Measurements from ENCODE around the gene CALHM6.
A peak's percentile ranks its signal among the peaks of the same experiment; 100 is the strongest.

CALHM6 gene

DNA sequence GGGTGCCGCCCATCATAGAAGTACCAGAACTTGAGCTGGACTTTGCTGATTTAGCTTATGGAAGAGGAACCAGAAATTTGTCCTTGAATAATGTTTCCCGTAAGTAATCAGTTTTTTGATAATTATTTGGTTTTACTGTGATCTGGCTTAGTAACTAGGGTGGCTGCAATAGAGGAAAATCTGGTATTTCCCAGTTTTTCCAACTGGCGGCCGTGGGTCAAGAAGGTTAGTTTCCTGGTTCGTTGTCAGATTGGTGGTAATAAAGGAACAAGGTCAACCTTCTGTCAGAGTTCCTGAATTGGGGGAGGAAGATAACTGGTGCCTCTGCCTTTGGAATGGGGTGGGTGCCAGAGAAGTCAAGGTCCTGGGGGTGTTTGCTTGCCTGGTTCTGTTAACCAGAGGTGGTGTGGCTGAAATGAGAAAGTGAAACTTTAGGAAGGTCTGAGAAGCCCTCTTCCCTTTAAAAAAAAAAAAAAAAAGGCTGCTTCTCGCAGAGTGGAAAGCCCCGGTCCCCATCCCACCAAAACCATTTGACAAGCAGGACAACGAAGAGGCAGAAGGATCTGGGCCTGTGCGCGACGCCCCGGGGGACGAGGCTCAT is at the start of gene CALHM6:
Gene CALHM6, plus strand, starts transcription at position 45 of the 601 bp plus-strand sequence. Its CDS starts 555 bp downstream, at position 600.
- no peaks in the 10 kb centered on the region for H3K9me3 Mint-ChIP-seq
- peak within 1 kb of the TSS; percentile 59 for H3K27ac Mint-ChIP-seq
- H3K27me3 Mint-ChIP-seq: peaks cover 49% of the 10 kb centered on the region
- H3K4me3 Mint-ChIP-seq: peak within 1 kb of the TSS; percentile 57
- peaks cover 63% of the 10 kb centered on the region for H3K4me1 Mint-ChIP-seq
- peaks cover 3% of the 10 kb centered on the region for H3K36me3 Mint-ChIP-seq
- no peak for DNase-seq
- CTCF ChIA-PET: no interaction called here

DNA sequence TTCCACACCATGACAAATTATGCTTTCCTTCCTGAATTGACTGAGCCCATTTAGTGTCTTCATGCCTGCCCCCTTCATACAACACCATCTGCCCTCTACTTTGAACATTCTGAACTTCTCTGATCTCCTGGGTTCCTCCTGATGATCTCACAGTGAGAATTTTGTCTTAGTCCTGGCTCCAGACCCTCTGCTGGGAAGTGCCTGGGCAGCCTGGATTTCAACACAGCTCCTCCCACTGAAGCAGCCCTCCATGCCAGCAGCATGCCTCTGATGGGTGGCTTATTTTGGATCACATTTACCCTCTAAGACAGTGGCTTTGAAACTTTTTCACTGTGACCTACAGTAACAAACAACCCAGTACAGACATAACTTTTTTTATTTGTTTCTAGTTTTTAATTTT is 48.9 kb upstream of the CALHM6 start:
- Mint-ChIP-seq H3K27ac (no peak overlapping the region), H3K36me3 (no peaks in the 10 kb centered on the region), H3K4me3 (no peak overlapping the region), H3K4me1 (no peaks in the 10 kb centered on the region), H3K27me3 (peaks cover 3% of the 10 kb centered on the region), H3K9me3 (no peaks in the 10 kb centered on the region)
- DNase-seq: no peak
- CTCF ChIA-PET: no interaction called here

DNA sequence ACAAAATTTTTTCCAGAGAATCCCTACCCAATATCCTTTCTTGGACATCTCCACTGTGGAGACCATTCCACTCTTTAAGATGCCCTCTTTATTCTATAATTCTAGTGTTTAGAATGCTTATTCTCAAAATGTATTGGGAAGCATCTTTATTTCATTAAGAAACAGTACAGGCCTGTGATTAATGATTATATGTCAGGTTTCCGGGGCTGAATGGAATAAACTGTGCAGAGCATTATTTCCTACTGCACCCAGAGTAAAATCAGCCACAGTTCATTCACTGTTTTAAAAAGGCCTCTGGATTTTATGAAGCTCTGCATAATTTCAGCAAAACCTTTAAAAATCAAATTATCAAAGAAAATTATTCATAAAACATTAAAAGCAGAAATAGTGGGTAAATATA is 47.8 kb upstream of the CALHM6 start:
- peaks cover 3% of the 10 kb centered on the region for H3K27me3 Mint-ChIP-seq
- H3K4me1 Mint-ChIP-seq: no peaks in the 10 kb centered on the region
- no peak overlapping the region for H3K27ac Mint-ChIP-seq
- no peaks in the 10 kb centered on the region for H3K9me3 Mint-ChIP-seq
- no peak overlapping the region for H3K4me3 Mint-ChIP-seq
- no peak for DNase-seq
- CTCF ChIA-PET: no interaction called here
- H3K36me3 Mint-ChIP-seq: no peaks in the 10 kb centered on the region

DNA sequence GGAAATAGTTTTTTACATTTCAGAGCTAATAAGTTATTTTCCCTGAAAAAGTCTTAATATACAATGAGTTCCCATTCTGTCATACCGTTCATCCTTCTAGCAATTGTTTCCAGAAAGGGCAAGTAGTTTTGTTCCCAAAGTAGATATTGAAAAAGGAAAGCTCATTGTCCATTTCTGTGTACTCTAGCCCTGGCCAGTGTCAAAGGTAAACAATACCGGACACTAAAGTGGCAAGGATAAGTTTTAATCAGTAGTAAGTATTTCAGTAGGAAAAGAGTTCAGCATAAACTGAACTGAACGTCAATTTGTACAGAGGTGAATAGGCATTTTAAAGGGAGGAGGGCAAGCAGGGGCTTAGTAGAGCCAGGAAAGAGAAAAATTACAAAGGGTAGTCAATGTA is 43.5 kb upstream of the CALHM6 start:
- Mint-ChIP-seq H3K27me3 (no peaks in the 10 kb centered on the region), H3K4me1 (no peaks in the 10 kb centered on the region), H3K27ac (no peak overlapping the region), H3K36me3 (no peaks in the 10 kb centered on the region), H3K4me3 (no peak overlapping the region), H3K9me3 (no peaks in the 10 kb centered on the region)
- DNase-seq: no peak
- CTCF ChIA-PET: no interaction called here

DNA sequence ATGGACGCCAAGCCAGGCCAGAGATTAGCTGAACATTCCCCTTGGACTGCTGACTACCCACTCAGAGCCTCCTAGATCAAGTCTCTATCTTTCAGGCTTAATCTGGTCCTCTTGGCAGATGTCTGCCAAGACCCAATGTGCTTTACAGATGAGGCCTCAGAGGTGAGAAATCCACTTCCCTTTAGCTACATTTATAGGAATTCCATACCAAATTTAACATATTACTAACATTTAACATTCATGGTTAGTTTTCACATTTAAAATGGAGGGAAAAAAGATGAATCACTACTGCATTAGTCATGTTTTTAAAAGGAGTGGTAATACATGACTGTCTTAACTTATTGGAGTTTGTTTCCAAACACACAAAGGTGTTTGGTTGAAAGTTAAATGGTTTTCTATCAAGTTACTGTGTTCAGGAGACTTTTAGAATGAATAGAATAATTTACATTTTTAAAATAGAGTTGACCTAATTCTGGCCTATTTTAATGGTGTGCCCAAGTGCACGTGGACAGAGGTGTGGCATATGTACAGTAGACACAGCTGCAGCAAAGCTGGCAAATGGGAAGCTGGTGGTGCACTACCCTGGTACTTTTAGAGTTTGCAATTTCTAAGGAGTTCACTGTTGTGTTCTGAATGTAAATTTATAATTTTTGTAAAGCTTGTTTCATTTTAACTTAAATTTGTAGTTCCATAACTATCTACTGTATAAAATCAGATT is 41.9 kb upstream of the CALHM6 start:
- Mint-ChIP-seq H3K4me1 (no peaks in the 10 kb centered on the region), H3K36me3 (no peaks in the 10 kb centered on the region), H3K27me3 (no peaks in the 10 kb centered on the region), H3K9me3 (no peaks in the 10 kb centered on the region), H3K27ac (no peak overlapping the region), H3K4me3 (no peak overlapping the region)
- DNase-seq: no peak
- CTCF ChIA-PET: interaction anchor here (0.8 kb wide), 1 partner anchor 11 kb away, joined by 5 read pairs; no protein-coding TSS in a partner anchor

DNA sequence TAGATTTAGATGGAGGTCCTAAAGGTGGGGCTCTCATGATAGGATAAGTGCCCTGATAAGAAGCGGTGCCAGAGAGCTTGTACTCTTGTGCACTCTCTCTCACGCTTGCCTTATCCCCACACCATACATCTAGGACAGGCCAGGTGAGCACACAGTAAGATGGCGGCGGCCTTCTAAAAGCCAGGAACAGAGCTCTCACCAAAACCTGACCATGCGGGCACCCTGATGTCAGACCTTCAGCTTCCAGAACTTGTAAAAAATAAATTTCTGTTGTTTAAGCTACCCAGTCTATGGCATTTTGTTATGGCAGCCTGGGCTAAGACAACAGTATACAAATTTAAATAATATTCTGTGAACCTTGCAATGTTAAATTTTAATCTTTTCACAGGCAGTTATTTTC is 40.8 kb upstream of the CALHM6 start:
- CTCF ChIA-PET: interaction anchor here (0.6 to 1.4 kb wide), 2 partner anchors 25 to 114 kb away, joined by 3 read pairs; no protein-coding TSS in a partner anchor
- Mint-ChIP-seq H3K27me3 (no peaks in the 10 kb centered on the region), H3K4me3 (no peak overlapping the region), H3K36me3 (no peaks in the 10 kb centered on the region), H3K9me3 (no peaks in the 10 kb centered on the region), H3K27ac (no peak overlapping the region), H3K4me1 (no peaks in the 10 kb centered on the region)
- no peak for DNase-seq

DNA sequence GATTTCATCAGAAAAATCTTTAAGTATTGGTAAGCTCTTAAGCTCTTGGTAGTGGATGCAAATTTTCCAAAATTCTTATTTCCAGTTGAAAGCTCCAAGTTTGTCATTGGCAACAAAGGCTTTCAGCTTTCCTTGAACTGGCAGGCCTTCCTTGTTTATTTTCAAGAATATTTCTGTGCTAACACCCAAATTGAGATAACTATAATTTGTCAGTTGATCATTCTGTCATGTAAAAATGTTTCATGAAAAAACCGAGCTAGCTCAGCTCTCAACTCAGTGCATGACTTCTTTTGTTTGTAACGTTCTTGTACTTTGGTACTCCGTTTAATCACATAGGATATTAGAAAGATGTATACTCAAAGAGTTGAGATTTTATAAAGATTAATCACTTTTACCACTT is 38.9 kb upstream of the CALHM6 start:
- no peak overlapping the region for H3K4me3 Mint-ChIP-seq
- no peak overlapping the region for H3K27ac Mint-ChIP-seq
- H3K27me3 Mint-ChIP-seq: no peaks in the 10 kb centered on the region
- H3K36me3 Mint-ChIP-seq: no peaks in the 10 kb centered on the region
- CTCF ChIA-PET: no interaction called here
- no peaks in the 10 kb centered on the region for H3K4me1 Mint-ChIP-seq
- DNase-seq: no peak
- H3K9me3 Mint-ChIP-seq: no peaks in the 10 kb centered on the region

- CTCF ChIA-PET: interaction anchor here (0.5 kb wide), 1 partner anchor 99 kb away, joined by 5 read pairs; no protein-coding TSS in a partner anchor
- H3K27me3 Mint-ChIP-seq: no peaks in the 10 kb centered on the region
- DNase-seq: no peak
Observed at GRCh38 chr6:116424001-116424400, 37.2 kb upstream of the CALHM6 start.

GRCh38 chr6:116426551-116426950 is 34.6 kb upstream of the CALHM6 start:
- H3K36me3 Mint-ChIP-seq: no peaks in the 10 kb centered on the region
- H3K4me1 Mint-ChIP-seq: no peaks in the 10 kb centered on the region
- H3K9me3 Mint-ChIP-seq: no peaks in the 10 kb centered on the region
- no peak for DNase-seq
- no peaks in the 10 kb centered on the region for H3K27me3 Mint-ChIP-seq
- no peak overlapping the region for H3K27ac Mint-ChIP-seq
- no peak overlapping the region for H3K4me3 Mint-ChIP-seq
- CTCF ChIA-PET: no interaction called here

More at GRCh38 chr6:116424001-116424400, 37.2 kb upstream of the CALHM6 start:
- Mint-ChIP-seq H3K36me3 (no peaks in the 10 kb centered on the region), H3K9me3 (no peaks in the 10 kb centered on the region), H3K4me3 (no peak overlapping the region), H3K4me1 (no peaks in the 10 kb centered on the region), H3K27ac (no peak overlapping the region)

DNA sequence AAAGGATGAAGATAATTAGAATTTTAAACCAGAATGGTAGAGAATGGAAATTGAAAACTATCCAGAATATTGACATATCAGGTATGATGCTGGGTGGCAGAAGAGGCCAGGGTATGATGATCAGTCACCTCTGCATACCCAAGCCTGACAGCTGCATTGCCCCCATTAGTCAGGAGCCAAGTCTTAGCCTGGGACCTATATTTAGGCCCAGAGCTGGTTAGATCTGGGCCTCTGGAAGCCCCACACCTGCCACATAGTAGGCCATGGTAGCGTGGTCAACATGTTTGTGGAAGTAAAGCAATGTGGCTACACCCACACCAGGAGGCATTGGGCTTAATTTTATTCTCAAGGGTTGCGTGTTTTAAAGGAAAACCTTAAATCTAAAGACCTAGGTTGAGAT is 32.1 kb upstream of the CALHM6 start:
- Mint-ChIP-seq H3K36me3 (no peaks in the 10 kb centered on the region), H3K27me3 (no peaks in the 10 kb centered on the region), H3K27ac (no peak overlapping the region), H3K4me3 (no peak overlapping the region), H3K4me1 (no peaks in the 10 kb centered on the region), H3K9me3 (no peaks in the 10 kb centered on the region)
- no peak for DNase-seq
- CTCF ChIA-PET: no interaction called here

DNA sequence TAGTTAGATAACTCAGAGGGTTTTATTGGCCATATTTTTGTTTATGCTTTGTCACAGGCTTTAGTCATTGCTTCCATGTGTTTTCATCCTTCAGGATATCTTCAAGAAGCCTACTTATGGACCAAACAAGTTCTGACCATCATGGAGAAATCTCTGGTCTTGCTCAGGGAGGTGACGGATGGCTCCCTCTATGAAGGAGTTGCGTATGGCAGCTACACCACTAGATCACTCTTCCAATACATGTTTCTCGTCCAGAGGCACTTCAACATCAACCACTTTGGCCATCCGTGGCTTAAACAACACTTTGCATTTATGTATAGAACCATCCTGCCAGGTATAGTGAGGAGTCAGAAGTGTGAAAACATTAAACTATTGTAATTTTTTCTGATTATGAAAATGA is 30.3 kb upstream of the CALHM6 start:
- H3K36me3 Mint-ChIP-seq: no peaks in the 10 kb centered on the region
- CTCF ChIA-PET: interaction anchor here (0.6 kb wide), 1 partner anchor 36 kb away, joined by 3 read pairs; no protein-coding TSS in a partner anchor
- no peaks in the 10 kb centered on the region for H3K9me3 Mint-ChIP-seq
- DNase-seq: no peak
- H3K27ac Mint-ChIP-seq: no peak overlapping the region
- no peak overlapping the region for H3K4me3 Mint-ChIP-seq
- peaks cover 2% of the 10 kb centered on the region for H3K27me3 Mint-ChIP-seq
- no peaks in the 10 kb centered on the region for H3K4me1 Mint-ChIP-seq

DNA sequence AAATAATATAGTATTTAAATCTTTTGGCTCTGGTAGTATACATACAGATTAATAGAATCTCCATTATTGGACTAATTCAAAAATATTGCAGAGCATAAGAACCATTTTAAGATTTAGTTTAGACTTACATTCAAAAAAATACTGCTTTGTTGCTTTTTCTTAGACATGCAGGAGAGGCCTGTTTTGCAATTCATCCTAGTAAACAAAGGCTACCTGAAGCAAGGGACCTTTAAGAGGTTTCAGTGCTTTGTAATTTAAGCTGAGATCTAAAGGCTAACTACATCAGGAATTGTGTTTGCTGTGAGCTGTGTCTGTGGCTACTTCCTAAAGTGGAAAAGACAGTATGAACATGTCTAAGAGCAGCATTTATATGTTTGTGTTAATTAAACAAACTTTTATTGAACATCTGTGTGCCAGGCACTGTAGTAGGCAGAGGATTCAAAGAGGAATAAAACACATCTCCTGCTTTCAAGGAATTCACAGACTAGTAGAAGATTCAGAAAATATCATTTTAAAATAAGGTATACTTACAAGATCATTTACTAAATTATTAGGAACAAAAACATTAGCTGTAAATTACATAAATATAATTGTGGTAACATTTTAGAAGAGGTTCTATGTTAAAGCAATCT is 29.1 kb upstream of the CALHM6 start:
- Mint-ChIP-seq H3K36me3 (no peaks in the 10 kb centered on the region), H3K4me1 (no peaks in the 10 kb centered on the region)

GRCh38 chr6:116433206-116433712 is 27.9 kb upstream of the CALHM6 start:
- Mint-ChIP-seq H3K27ac (no peak overlapping the region), H3K27me3 (peaks cover 11% of the 10 kb centered on the region), H3K4me3 (no peak overlapping the region), H3K4me1 (no peaks in the 10 kb centered on the region), H3K36me3 (no peaks in the 10 kb centered on the region), H3K9me3 (no peaks in the 10 kb centered on the region)
- DNase-seq: no peak
- CTCF ChIA-PET: interaction anchor here (1.4 kb wide), 1 partner anchor 11 kb away, joined by 4 read pairs; no protein-coding TSS in a partner anchor

More for the DNA sequence above, 29.1 kb upstream of the CALHM6 start:
- H3K27me3 Mint-ChIP-seq: peaks cover 11% of the 10 kb centered on the region
- no peak overlapping the region for H3K27ac Mint-ChIP-seq
- CTCF ChIA-PET: interaction anchor here (1.0 kb wide), 1 partner anchor 13 kb away, joined by 4 read pairs; no protein-coding TSS in a partner anchor
- no peak for DNase-seq
- H3K9me3 Mint-ChIP-seq: no peaks in the 10 kb centered on the region
- no peak overlapping the region for H3K4me3 Mint-ChIP-seq

- Mint-ChIP-seq H3K9me3 (no peaks in the 10 kb centered on the region), H3K4me3 (no peak overlapping the region), H3K27ac (no peak overlapping the region), H3K27me3 (peaks cover 11% of the 10 kb centered on the region), H3K4me1 (no peaks in the 10 kb centered on the region), H3K36me3 (no peaks in the 10 kb centered on the region)
- DNase-seq: no peak
- CTCF ChIA-PET: interaction anchor here (0.6 to 1.4 kb wide), 3 partner anchors 10 to 66 kb away, joined by 3 to 5 read pairs (median 4); no protein-coding TSS in a partner anchor
Observed at GRCh38 chr6:116434056-116434725, 27.0 kb upstream of the CALHM6 start.

Measured in activated naive CD4-positive, alpha-beta T cell treated with anti-CD3 and anti-CD28 coated beads, Interleukin-2, amount 10 ng/mL, durations not matched to agents 7 days and 5 days (primary cell).